Measurements from ENCODE around the gene SLC1A7.

SLC1A7 gene

GRCh38 chr1:53061123-53061858 lies 81.1 kb downstream of the SLC1A7 start:
- DNase-seq (ENCODE audit: low spot score), result no peak

GRCh38 chr1:53060579-53060978 lies 81.9 kb downstream of the SLC1A7 start:
- no peak for DNase-seq (ENCODE audit: low spot score)

- no peak for DNase-seq (ENCODE audit: low spot score)
Observed at GRCh38 chr1:53057127-53057526, 85.3 kb downstream of the SLC1A7 start.

GRCh38 chr1:53051676-53052075 lies 90.8 kb downstream of the SLC1A7 start:
- DNase-seq (ENCODE audit: low spot score), result no peak

GRCh38 chr1:53050310-53050709 lies 92.1 kb downstream of the SLC1A7 start:
- no peak for DNase-seq (ENCODE audit: low spot score)

GRCh38 chr1:53049574-53049967 lies 92.9 kb downstream of the SLC1A7 start:
- no peak for DNase-seq (ENCODE audit: low spot score)

- DNase-seq (ENCODE audit: low spot score), result no peak
Observed at GRCh38 chr1:53048960-53049573, 93.4 kb downstream of the SLC1A7 start.

GRCh38 chr1:53047737-53048736 lies 94.4 kb downstream of the SLC1A7 start:
- no peak for DNase-seq (ENCODE audit: low spot score)

- no peak for DNase-seq (ENCODE audit: low spot score)
Observed at GRCh38 chr1:53046930-53047329, 95.5 kb downstream of the SLC1A7 start.

GRCh38 chr1:53044926-53045325 lies 97.5 kb downstream of the SLC1A7 start:
- no peak for DNase-seq (ENCODE audit: low spot score)

GRCh38 chr1:53043271-53043670 lies 99.2 kb downstream of the SLC1A7 start:
- no peak for DNase-seq (ENCODE audit: low spot score)

- no peak for DNase-seq (ENCODE audit: low spot score)
Observed at GRCh38 chr1:53038566-53038965, 103.9 kb downstream of the SLC1A7 start.
